HepG2 (cell line): Measurements from ENCODE around the gene SDR39U1. TPM values are rescaled to one million over a fixed set of nuclear protein-coding genes. Genes with fewer than 3 reads are reported as not detected.

Experiments
- ATF7 ChIP-seq, 2 experiments: fragments of 450-650 bp in 1 of 2; sonication (generic) in 1 of 2; formaldehyde crosslinking in 1 of 2; IDR thresholded peaks; 2 replicates each; pipeline versions ENCODE4 v1.4.0 to v1.6.1; 2016 to 2020; ENCODE audit warnings: antibody characterized with exemption in 1 of 2, mild to moderate bottlenecking in 1 of 2, missing genetic modification reagents in 1 of 2
- GTF3A ChIP-seq: sonication (generic); formaldehyde crosslinking; conservative IDR thresholded peaks from 2 replicates; pipeline ENCODE4 v1.4.0; 2020; ENCODE audit warnings: mild to moderate bottlenecking, missing genetic modification reagents
- JUN ChIP-seq: sonication (generic); formaldehyde crosslinking; IDR thresholded peaks from 2 replicates; pipeline ENCODE4 v1.4.0; 2020; ENCODE audit warnings: mild to moderate bottlenecking, missing genetic modification reagents
- MTF1 ChIP-seq: sonication (generic); formaldehyde crosslinking; IDR thresholded peaks from 2 replicates; pipeline ENCODE4 v1.5.0; 2020; ENCODE audit warnings: missing genetic modification reagents
- NR1H2 ChIP-seq: sonication (generic); formaldehyde crosslinking; IDR thresholded peaks from 2 replicates; pipeline ENCODE4 v1.8.1; 2022; ENCODE audit warnings: low read depth, missing genetic modification reagents, borderline replicate concordance
- POLR2AphosphoS5 ChIP-seq: IDR thresholded peaks from 2 replicates; pipeline ENCODE4 v1.6.1; 2012; ENCODE audit warnings: low read depth, low read length
- PRDM4 ChIP-seq: sonication (generic); formaldehyde crosslinking; IDR thresholded peaks from 2 replicates; pipeline ENCODE4 v1.9.0; 2021; ENCODE audit warnings: missing genetic modification reagents, borderline replicate concordance
- PTBP1 ChIP-seq: fragments of 200-400 bp; formaldehyde crosslinking; IDR thresholded peaks from 2 replicates; pipeline ENCODE4 v1.6.1; 2018; ENCODE audit warnings: low read length, low read depth; ENCODE audit not compliant: poor library complexity, severe bottlenecking
- SOX5 ChIP-seq: IDR thresholded peaks from 2 replicates; pipeline ENCODE4 v1.6.1; 2016; ENCODE audit warnings: borderline replicate concordance
- TFAP4 ChIP-seq: sonication (generic); IDR thresholded peaks from 2 replicates; pipeline ENCODE4 v1.6.1; 2016; ENCODE audit warnings: low read depth, borderline replicate concordance
- ZNF619 ChIP-seq: sonication (generic); formaldehyde crosslinking; IDR thresholded peaks from 2 replicates; pipeline ENCODE4 v1.4.0; 2020; ENCODE audit warnings: mild to moderate bottlenecking, missing genetic modification reagents
- polyA plus RNA-seq, 8 experiments: library from polyadenylated mRNA; depleted of rRNA in 3 of 8; stranded (reverse) in 7 of 8; unstranded in 1 of 8; fragments of >200 nt; fragmentation: Illumina TruSeq in 4 of 8; extraction: Trizol in 4 of 8; gene quantifications; 2 replicates each; pipeline versions ENCODE4 v1.2.1 to v1.2.3, GENCODE V29; 2011 to 2016; ENCODE audit warnings: low read depth in 4 of 8, missing spikeins in 1 of 8, mixed read lengths in 1 of 8; ENCODE audit not compliant: insufficient read depth in 1 of 8
- total RNA-seq, 5 experiments: library from RNA; depleted of rRNA; stranded (reverse); fragments of >200 nt; fragmentation: Illumina TruSeq; extraction: Trizol; gene quantifications; 2 replicates each; pipeline ENCODE4 v1.2.3, GENCODE V29; 2016; ENCODE audit warnings: low read depth in 1 of 5
- TF ChIP-seq, protein P1 (sequence below), 2 experiments: sonication (generic) in 1 of 2; formaldehyde crosslinking in 1 of 2; IDR thresholded peaks; 2 replicates each; pipeline versions ENCODE4 v1.4.0 to v1.6.1; 2018 to 2020; ENCODE audit warnings: missing genetic modification reagents in 2 of 2, borderline replicate concordance in 1 of 2, low read depth in 1 of 2, mild to moderate bottlenecking in 1 of 2, missing biosample characterization in 1 of 2
- TF ChIP-seq, protein P2 (sequence below): sonication (generic); formaldehyde crosslinking; IDR thresholded peaks from 2 replicates; pipeline ENCODE4 v1.8.1; 2023; ENCODE audit warnings: missing genetic modification reagents, inconsistent platforms, borderline replicate concordance
- TF ChIP-seq, protein P3 (sequence below): sonication (generic); formaldehyde crosslinking; IDR thresholded peaks from 2 replicates; pipeline ENCODE4 v1.4.0; 2020; ENCODE audit warnings: mild to moderate bottlenecking, missing genetic modification reagents
- TF ChIP-seq, protein P4 (sequence below): IDR thresholded peaks from 2 replicates; pipeline ENCODE4 v1.6.1; 2018; ENCODE audit warnings: missing genetic modification reagents

The SDR39U1 gene
- total and polyA plus RNA-seq, 2 of the 13 experiments (the other 11 are each of a cell fraction or from before 2014, with no cell fraction given) = 34.4 to 129 TPM

GRCh38 chr14:24436355-24437019 is 6.1 kb downstream of the SDR39U1 start (continued):
- no peak for TF ChIP-seq MTF1 (CRISPR knock-in tag)
- TF ChIP-seq JUN (CRISPR knock-in tag) = peak; percentile 27; the same call in 1 of the 2 replicates
- no peak for TF ChIP-seq PTBP1
- TF ChIP-seq ZNF619 (CRISPR knock-in tag) = peak; percentile 54; the same call in 1 of the 2 replicates
- no peak for TF ChIP-seq TFAP4
- TF ChIP-seq, protein P1, sequence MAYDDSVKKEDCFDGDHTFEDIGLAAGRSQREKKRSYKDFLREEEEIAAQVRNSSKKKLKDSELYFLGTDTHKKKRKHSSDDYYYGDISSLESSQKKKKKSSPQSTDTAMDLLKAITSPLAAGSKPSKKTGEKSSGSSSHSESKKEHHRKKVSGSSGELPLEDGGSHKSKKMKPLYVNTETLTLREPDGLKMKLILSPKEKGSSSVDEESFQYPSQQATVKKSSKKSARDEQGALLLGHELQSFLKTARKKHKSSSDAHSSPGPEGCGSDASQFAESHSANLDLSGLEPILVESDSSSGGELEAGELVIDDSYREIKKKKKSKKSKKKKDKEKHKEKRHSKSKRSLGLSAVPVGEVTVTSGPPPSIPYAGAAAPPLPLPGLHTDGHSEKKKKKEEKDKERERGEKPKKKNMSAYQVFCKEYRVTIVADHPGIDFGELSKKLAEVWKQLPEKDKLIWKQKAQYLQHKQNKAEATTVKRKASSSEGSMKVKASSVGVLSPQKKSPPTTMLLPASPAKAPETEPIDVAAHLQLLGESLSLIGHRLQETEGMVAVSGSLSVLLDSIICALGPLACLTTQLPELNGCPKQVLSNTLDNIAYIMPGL (CRISPR knock-in tag; IDR thresholded peaks at IDR 0.05; ENCODE audit: borderline replicate concordance in 1 of 2, low read depth in 1 of 2) = peak; percentile 63 to 76; a peak in 3 of 4 replicates
- no peak for TF ChIP-seq GTF3A
- no peak for TF ChIP-seq ATF7 (IDR thresholded peaks at IDR 0.05)
- TF ChIP-seq ATF7 (CRISPR knock-in tag; IDR thresholded peaks at IDR 0.05) = no peak
- TF ChIP-seq PRDM4 (CRISPR knock-in tag) = no peak
- peak; percentile 39; the same call in 1 of the 2 replicates for TF ChIP-seq POLR2AphosphoS5
- TF ChIP-seq, protein P2, sequence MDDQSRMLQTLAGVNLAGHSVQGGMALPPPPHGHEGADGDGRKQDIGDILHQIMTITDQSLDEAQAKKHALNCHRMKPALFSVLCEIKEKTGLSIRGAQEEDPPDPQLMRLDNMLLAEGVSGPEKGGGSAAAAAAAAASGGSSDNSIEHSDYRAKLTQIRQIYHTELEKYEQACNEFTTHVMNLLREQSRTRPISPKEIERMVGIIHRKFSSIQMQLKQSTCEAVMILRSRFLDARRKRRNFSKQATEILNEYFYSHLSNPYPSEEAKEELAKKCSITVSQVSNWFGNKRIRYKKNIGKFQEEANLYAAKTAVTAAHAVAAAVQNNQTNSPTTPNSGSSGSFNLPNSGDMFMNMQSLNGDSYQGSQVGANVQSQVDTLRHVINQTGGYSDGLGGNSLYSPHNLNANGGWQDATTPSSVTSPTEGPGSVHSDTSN (CRISPR knock-in tag) = no peak
- no peak for TF ChIP-seq NR1H2 (CRISPR knock-in tag)
- TF ChIP-seq, protein P3, sequence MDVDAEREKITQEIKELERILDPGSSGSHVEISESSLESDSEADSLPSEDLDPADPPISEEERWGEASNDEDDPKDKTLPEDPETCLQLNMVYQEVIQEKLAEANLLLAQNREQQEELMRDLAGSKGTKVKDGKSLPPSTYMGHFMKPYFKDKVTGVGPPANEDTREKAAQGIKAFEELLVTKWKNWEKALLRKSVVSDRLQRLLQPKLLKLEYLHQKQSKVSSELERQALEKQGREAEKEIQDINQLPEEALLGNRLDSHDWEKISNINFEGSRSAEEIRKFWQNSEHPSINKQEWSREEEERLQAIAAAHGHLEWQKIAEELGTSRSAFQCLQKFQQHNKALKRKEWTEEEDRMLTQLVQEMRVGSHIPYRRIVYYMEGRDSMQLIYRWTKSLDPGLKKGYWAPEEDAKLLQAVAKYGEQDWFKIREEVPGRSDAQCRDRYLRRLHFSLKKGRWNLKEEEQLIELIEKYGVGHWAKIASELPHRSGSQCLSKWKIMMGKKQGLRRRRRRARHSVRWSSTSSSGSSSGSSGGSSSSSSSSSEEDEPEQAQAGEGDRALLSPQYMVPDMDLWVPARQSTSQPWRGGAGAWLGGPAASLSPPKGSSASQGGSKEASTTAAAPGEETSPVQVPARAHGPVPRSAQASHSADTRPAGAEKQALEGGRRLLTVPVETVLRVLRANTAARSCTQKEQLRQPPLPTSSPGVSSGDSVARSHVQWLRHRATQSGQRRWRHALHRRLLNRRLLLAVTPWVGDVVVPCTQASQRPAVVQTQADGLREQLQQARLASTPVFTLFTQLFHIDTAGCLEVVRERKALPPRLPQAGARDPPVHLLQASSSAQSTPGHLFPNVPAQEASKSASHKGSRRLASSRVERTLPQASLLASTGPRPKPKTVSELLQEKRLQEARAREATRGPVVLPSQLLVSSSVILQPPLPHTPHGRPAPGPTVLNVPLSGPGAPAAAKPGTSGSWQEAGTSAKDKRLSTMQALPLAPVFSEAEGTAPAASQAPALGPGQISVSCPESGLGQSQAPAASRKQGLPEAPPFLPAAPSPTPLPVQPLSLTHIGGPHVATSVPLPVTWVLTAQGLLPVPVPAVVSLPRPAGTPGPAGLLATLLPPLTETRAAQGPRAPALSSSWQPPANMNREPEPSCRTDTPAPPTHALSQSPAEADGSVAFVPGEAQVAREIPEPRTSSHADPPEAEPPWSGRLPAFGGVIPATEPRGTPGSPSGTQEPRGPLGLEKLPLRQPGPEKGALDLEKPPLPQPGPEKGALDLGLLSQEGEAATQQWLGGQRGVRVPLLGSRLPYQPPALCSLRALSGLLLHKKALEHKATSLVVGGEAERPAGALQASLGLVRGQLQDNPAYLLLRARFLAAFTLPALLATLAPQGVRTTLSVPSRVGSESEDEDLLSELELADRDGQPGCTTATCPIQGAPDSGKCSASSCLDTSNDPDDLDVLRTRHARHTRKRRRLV (CRISPR knock-in tag) = no peak
- TF ChIP-seq, protein P4, sequence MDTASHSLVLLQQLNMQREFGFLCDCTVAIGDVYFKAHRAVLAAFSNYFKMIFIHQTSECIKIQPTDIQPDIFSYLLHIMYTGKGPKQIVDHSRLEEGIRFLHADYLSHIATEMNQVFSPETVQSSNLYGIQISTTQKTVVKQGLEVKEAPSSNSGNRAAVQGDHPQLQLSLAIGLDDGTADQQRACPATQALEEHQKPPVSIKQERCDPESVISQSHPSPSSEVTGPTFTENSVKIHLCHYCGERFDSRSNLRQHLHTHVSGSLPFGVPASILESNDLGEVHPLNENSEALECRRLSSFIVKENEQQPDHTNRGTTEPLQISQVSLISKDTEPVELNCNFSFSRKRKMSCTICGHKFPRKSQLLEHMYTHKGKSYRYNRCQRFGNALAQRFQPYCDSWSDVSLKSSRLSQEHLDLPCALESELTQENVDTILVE (CRISPR knock-in tag) = peak; percentile 57; the same call in 1 of the 2 replicates
- TF ChIP-seq SOX5 = peak; percentile 40; the same call in 1 of the 2 replicates
